Activated CD8-positive, alpha-beta T cell treated with anti-CD3 and anti-CD28 coated beads, Interleukin-2, amount 10 ng/mL, durations not matched to agents 7 days and 5 days (primary cell): ENCODE results near the gene SHMT2. TPM values are rescaled to one million over a fixed set of nuclear protein-coding genes. Genes with fewer than 3 reads are reported as not detected.

Experiments
- ATAC-seq: fragments of 150-1000 bp; cut with Tn5 transposase; one replicate; pipeline ENCODE4 v1.10.0; 2021; ENCODE audit warnings: moderate library complexity
- CTCF ChIA-PET: fragments of 350-600 bp; sonication (Branson Sonifier 250); formaldehyde crosslinking; loops from one replicate; lab custom pipeline; 2021; ENCODE audit warnings: antibody characterized with exemption; lab: Charles Lee
- POLR2A ChIA-PET: fragments of 350-600 bp; sonication (Branson Sonifier 250); formaldehyde crosslinking; loops from one replicate; lab custom pipeline; 2021; ENCODE audit warnings: antibody characterized with exemption; lab: Charles Lee
- DNase-seq: peaks from one replicate; pipeline ENCODE4 v3.0.0-alpha.2; 2020
- H3K27ac Mint-ChIP-seq: one replicate; pipeline ENCODE4 v1.8.0; 2021; ENCODE audit warnings: mild to moderate bottlenecking, mixed read lengths
- H3K27me3 Mint-ChIP-seq: one replicate; pipeline ENCODE4 v1.8.0; 2021; ENCODE audit warnings: low read depth, mixed read lengths
- H3K36me3 Mint-ChIP-seq: one replicate; pipeline ENCODE4 v1.8.0; 2021; ENCODE audit warnings: low read depth, mixed read lengths
- H3K4me1 Mint-ChIP-seq: one replicate; pipeline ENCODE4 v1.8.0; 2021; ENCODE audit warnings: low read depth, mixed read lengths
- H3K4me3 Mint-ChIP-seq: one replicate; pipeline ENCODE4 v1.8.0; 2021; ENCODE audit warnings: mild to moderate bottlenecking, mixed read lengths
- H3K9me3 Mint-ChIP-seq: one replicate; pipeline ENCODE4 v1.8.0; 2022; ENCODE audit warnings: mixed read lengths; ENCODE audit not compliant: insufficient read depth
- total RNA-seq, 2 experiments: library from RNA; stranded (reverse); gene quantifications; one replicate each; pipeline ENCODE4 v1.2.3, GENCODE V29; 2021

Gene SHMT2
- 100 to 1,000 TPM; 194 to 208 TPM for total RNA-seq

DNA sequence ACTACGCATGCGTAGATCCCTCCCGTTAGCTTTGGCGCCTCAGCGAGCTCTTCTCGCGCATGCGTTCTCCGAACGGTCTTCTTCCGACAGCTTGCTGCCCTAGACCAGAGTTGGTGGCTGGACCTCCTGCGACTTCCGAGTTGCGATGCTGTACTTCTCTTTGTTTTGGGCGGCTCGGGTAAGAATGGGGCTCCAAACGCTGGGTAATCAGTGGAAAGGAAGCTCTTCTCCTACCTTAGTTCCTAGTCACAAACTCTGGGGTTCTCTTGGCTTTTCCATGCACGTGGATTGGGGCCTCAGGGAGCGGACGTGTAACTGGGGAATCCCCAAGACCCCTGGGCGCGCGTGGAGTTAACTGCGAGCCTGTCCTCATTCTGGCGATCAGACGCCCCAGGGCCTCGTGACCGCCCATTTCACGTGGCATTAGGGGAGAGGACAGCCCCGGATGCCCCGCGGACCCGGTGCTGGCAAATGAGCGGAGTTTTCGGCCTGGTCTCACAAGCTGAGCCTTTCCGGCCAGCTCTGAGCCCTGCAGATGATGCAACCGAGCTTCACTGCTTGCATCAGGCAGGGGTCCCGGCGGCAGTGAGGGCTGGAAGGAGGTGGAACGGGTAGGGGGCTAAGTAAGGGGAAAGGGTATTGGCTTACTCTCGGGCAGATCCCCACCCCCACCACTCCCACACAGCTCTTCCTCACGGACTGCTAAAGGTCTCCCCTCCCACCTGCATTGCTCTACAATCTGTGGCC, at the start of gene SHMT2:
Gene SHMT2, plus strand, starts transcription at position 78 of the 747 bp plus-strand sequence. Its CDS starts 68 bp downstream, at position 146.
- peaks cover 51% of the 10 kb centered on the region for H3K36me3 Mint-ChIP-seq
- CTCF ChIA-PET: interaction anchor here (0.9 to 13.5 kb wide), 15 partner anchors 12 to 870 kb away, joined by 3 to 389 read pairs (median 5); partner anchors contain the start of genes GLI1, INHBE, STAT2 and STAT6

DNA sequence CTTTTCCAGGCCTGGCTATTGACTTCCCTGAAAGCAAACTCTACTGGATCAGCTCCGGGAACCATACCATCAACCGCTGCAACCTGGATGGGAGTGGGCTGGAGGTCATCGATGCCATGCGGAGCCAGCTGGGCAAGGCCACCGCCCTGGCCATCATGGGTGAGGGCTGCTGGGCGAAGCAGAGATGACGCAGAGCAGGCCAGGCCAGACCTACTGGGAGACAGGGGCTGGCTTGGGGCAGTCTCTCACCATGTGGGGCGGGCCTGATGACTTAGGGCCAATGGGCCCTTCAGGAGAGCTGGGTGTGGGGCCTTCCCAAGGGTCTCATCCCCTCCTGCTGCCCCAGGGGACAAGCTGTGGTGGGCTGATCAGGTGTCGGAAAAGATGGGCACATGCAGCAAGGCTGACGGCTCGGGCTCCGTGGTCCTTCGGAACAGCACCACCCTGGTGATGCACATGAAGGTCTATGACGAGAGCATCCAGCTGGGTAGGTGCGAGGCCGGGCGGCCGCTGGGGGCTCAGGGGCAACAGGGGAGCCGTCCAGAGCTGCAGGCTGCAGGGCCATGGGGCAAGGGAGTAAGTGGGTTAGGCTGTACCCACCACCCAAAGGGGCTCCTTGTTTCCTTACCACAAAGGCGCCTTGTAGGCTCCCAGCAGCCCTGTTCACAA, 49.1 kb upstream of the SHMT2 start:
- ChIA-PET CTCF (interaction anchor here (1.5 to 10.4 kb wide), 3 partner anchors 58 to 111 kb away, joined by 4 to 178 read pairs (median 7); partner anchors contain the start of gene LRP1), POLR2A (interaction anchor here (0.6 kb wide), 1 partner anchor 17 kb away, joined by 3 read pairs; no protein-coding TSS in a partner anchor)
- Mint-ChIP-seq H3K4me3 (no peak overlapping the region), H3K27ac (no peak overlapping the region), H3K9me3 (no peaks in the 10 kb centered on the region), H3K36me3 (no peaks in the 10 kb centered on the region), H3K27me3 (no peaks in the 10 kb centered on the region), H3K4me1 (peaks cover 5% of the 10 kb centered on the region)
- ATAC-seq (no peak), DNase-seq (no peak)

More for the DNA sequence above, at the start of gene SHMT2:
- ATAC-seq (peak; percentile 74), DNase-seq (peak; percentile 96)
- no peaks in the 10 kb centered on the region for H3K9me3 Mint-ChIP-seq
- H3K4me1 Mint-ChIP-seq: peaks cover 67% of the 10 kb centered on the region
- peaks cover 21% of the 10 kb centered on the region for H3K27me3 Mint-ChIP-seq
- H3K27ac Mint-ChIP-seq: peak within 1 kb of the TSS; percentile 94
- peak within 1 kb of the TSS; percentile 98 for H3K4me3 Mint-ChIP-seq
- POLR2A ChIA-PET: interaction anchor here (0.8 to 2.0 kb wide), 7 partner anchors 9 to 229 kb away, joined by 3 to 13 read pairs (median 5); no protein-coding TSS in a partner anchor

DNA sequence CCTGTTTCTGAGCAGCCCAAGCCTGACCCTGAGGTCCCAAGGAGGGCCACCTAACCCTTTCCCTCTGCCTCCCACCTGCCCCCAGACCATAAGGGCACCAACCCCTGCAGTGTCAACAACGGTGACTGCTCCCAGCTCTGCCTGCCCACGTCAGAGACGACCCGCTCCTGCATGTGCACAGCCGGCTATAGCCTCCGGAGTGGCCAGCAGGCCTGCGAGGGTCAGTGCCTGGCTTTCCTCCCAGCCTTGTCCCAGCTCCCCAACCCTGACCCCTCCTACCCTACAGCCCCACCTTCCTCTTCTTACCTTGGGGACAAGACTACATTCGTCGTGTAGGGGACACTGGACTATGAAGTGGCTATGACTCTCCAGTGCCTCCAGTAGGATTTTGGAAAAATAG, 48.4 kb upstream of the SHMT2 start:
- peaks cover 5% of the 10 kb centered on the region for H3K4me1 Mint-ChIP-seq
- ChIA-PET CTCF (interaction anchor here (1.0 to 10.4 kb wide), 4 partner anchors 58 to 170 kb away, joined by 3 to 178 read pairs (median 6); partner anchors contain the start of gene LRP1), POLR2A (no interaction called here)
- H3K27me3 Mint-ChIP-seq: no peaks in the 10 kb centered on the region
- H3K36me3 Mint-ChIP-seq: no peaks in the 10 kb centered on the region
- no peaks in the 10 kb centered on the region for H3K9me3 Mint-ChIP-seq
- DNase-seq (no peak), ATAC-seq (no peak)
- H3K4me3 Mint-ChIP-seq: no peak overlapping the region
- no peak overlapping the region for H3K27ac Mint-ChIP-seq

- Mint-ChIP-seq H3K4me1 (peaks cover 5% of the 10 kb centered on the region), H3K4me3 (no peak overlapping the region), H3K27ac (no peak overlapping the region), H3K36me3 (no peaks in the 10 kb centered on the region), H3K9me3 (no peaks in the 10 kb centered on the region), H3K27me3 (no peaks in the 10 kb centered on the region)
- ChIA-PET POLR2A (no interaction called here), CTCF (interaction anchor here (0.7 to 10.4 kb wide), 9 partner anchors 12 to 170 kb away, joined by 3 to 178 read pairs (median 4); partner anchors contain the start of genes LRP1, NEMP1 and STAT6)
- DNase-seq (no peak), ATAC-seq (no peak)
Measured at GRCh38 chr12:57181561-57182155, 47.9 kb upstream of the SHMT2 start.

DNA sequence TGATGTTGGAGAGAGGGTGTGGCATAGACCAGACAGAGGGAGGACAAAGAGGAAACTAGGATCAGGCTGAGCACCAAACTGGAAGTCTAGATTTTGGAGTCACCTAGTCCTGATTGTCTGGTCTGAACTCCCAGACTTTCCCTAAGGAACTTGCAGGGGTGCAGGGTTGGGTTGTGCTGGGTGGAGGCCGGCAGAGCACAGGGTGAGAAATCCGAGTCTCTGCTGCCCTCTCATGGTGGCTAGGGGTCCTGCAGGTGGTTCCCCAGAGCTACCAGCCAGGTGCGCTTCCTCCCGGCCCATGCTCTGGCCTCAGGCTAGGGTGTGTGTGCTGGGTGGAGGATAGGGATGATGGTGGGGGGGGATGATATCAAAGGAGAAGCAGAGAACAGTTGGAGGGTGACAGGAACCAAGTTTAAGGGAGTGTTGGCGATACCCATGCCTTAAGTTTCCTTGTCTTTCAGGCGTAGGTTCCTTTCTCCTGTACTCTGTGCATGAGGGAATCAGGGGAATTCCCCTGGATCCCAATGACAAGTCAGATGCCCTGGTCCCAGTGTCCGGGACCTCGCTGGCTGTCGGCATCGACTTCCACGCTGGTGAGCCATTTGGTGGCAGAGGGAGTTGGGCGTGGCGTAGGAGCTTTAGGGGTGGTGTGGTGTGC, 46.5 kb upstream of the SHMT2 start:
- H3K27ac Mint-ChIP-seq: no peak overlapping the region
- ChIA-PET CTCF (interaction anchor here (0.6 to 10.4 kb wide), 22 partner anchors 9 to 425 kb away, joined by 3 to 178 read pairs (median 4); partner anchors contain the start of genes LRP1, NEMP1, SHMT2 and STAT6), POLR2A (no interaction called here)
- H3K36me3 Mint-ChIP-seq: no peaks in the 10 kb centered on the region
- H3K27me3 Mint-ChIP-seq: no peaks in the 10 kb centered on the region
- peak; percentile 87 for DNase-seq
- ATAC-seq: peak; percentile 96
- H3K9me3 Mint-ChIP-seq: no peaks in the 10 kb centered on the region
- no peak overlapping the region for H3K4me3 Mint-ChIP-seq
- peaks cover 5% of the 10 kb centered on the region for H3K4me1 Mint-ChIP-seq

GRCh38 chr12:57183939-57184725, 45.4 kb upstream of the SHMT2 start:
- H3K27ac Mint-ChIP-seq: no peak overlapping the region
- H3K27me3 Mint-ChIP-seq: no peaks in the 10 kb centered on the region
- no peaks in the 10 kb centered on the region for H3K9me3 Mint-ChIP-seq
- no peak overlapping the region for H3K4me3 Mint-ChIP-seq
- peaks cover 5% of the 10 kb centered on the region for H3K4me1 Mint-ChIP-seq
- ChIA-PET POLR2A (no interaction called here), CTCF (interaction anchor here (1.1 to 10.4 kb wide), 7 partner anchors 16 to 177 kb away, joined by 3 to 178 read pairs (median 5); partner anchors contain the start of genes LRP1 and SHMT2)
- H3K36me3 Mint-ChIP-seq: no peaks in the 10 kb centered on the region
- DNase-seq (no peak), ATAC-seq (no peak)

GRCh38 chr12:57185403-57185802, 44.1 kb upstream of the SHMT2 start:
- Mint-ChIP-seq H3K4me3 (no peak overlapping the region), H3K27me3 (no peaks in the 10 kb centered on the region), H3K27ac (no peak overlapping the region), H3K4me1 (peaks cover 5% of the 10 kb centered on the region), H3K9me3 (no peaks in the 10 kb centered on the region), H3K36me3 (no peaks in the 10 kb centered on the region)
- DNase-seq (no peak), ATAC-seq (no peak)
- CTCF ChIA-PET: interaction anchor here (2.0 to 10.4 kb wide), 3 partner anchors 12 to 63 kb away, joined by 4 to 178 read pairs (median 12); partner anchors contain the start of gene LRP1
- POLR2A ChIA-PET: no interaction called here

DNA sequence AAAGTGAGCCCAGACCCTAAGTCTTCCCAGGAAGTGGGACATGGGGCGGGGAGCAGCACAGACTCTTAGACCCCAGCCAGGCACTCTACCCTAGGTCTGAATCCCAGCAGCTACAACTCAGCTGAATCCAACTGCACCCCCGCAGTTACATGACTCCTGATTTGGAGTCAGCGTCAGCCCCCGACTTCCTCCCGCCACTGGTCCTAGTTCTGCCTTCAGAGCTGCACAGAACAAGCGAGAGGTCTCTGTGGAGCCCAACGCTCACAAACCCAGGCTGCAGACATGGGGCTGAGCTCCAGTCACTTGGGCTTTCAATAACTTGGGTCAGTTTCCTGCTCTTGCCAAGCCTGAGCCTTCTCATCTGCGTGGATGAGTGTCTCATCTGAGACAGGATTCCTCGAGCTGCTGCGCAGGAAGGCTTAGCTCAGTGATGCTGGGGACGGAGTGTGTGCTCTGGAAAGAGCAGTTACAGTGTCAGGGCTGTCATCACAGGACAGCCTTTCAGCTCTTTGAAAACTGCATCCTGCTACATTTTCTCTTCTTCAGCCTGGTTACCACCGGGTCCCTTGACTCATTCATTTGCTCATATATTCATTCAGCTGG, 43.5 kb upstream of the SHMT2 start:
- Mint-ChIP-seq H3K4me1 (peaks cover 5% of the 10 kb centered on the region), H3K27me3 (no peaks in the 10 kb centered on the region), H3K9me3 (no peaks in the 10 kb centered on the region), H3K36me3 (no peaks in the 10 kb centered on the region), H3K4me3 (no peak overlapping the region), H3K27ac (no peak overlapping the region)
- POLR2A ChIA-PET: no interaction called here
- CTCF ChIA-PET: interaction anchor here (1.0 to 10.4 kb wide), 5 partner anchors 12 to 126 kb away, joined by 3 to 178 read pairs (median 4); partner anchors contain the start of gene LRP1
- DNase-seq (no peak), ATAC-seq (no peak)

DNA sequence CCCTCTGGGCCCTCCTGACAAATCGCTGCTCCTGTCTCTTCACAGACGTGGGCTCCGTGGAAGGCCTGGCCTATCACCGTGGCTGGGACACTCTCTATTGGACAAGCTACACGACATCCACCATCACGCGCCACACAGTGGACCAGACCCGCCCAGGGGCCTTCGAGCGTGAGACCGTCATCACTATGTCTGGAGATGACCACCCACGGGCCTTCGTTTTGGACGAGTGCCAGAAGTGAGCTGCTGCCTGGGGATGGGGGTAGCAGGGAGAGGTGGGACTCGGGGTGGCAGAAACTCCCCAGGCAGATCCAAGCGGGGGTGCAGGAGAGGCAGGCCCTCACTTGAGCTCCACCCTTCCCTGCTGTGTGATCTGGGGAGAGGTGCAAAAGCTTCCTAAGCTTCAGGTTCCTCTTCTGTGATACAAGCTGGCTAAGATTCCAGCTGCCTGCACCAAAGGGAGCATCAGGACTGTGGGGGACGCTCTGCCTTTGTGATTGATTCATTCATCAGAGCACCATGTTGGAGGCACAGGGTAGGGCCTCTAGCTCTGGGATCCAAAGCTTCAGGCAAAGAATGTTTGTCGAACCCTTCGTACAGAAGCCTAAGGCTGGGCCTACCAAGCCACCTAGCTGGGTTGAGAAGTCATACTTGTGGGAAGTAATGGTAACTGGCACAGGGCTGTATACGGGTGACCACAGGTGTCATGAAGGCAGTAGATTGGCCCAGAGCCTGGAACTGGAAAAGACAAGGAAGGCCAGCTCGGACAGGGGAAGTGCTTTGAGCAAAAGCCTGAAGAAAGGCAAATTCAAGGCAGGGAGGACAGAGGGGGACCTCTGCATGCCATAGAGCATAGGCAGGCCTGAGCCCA, 42.1 kb upstream of the SHMT2 start:
- Mint-ChIP-seq H3K4me1 (peaks cover 5% of the 10 kb centered on the region), H3K4me3 (no peak overlapping the region), H3K36me3 (no peaks in the 10 kb centered on the region), H3K27me3 (no peaks in the 10 kb centered on the region), H3K27ac (no peak overlapping the region), H3K9me3 (no peaks in the 10 kb centered on the region)
- CTCF ChIA-PET: interaction anchor here (1.0 to 10.4 kb wide), 10 partner anchors 10 to 186 kb away, joined by 3 to 178 read pairs (median 4); partner anchors contain the start of gene LRP1
- ATAC-seq: no peak
- POLR2A ChIA-PET: no interaction called here
- DNase-seq: no peak
